GM10847 (cell line): ENCODE results near the gene WAPL.

Experiments used
- POLR2A ChIP-seq: IDR thresholded peaks from 2 replicates; pipeline ENCODE4 v1.6.1; 2011; ENCODE audit not compliant: insufficient read length; ENCODE audit errors: extremely low read depth

Gene WAPL

GRCh38 chr10:86521678-86522509 is at the start of gene WAPL:
TSS of gene WAPL (minus strand) at chr10:86521792. CDS start at chr10:86518069, 3,723 bp downstream.
- peak; percentile 58 for TF ChIP-seq POLR2A

GRCh38 chr10:86569335-86569734 is 47.7 kb upstream of the WAPL start:
- TF ChIP-seq POLR2A = no peak

- TF ChIP-seq POLR2A = no peak
Measured at GRCh38 chr10:86556933-86557649, 35.5 kb upstream of the WAPL start.

- TF ChIP-seq POLR2A = no peak
Measured at GRCh38 chr10:86556532-86556931, 34.9 kb upstream of the WAPL start.

GRCh38 chr10:86553639-86554038 is 32.0 kb upstream of the WAPL start:
- no peak for TF ChIP-seq POLR2A

GRCh38 chr10:86553213-86553612 is 31.6 kb upstream of the WAPL start:
- TF ChIP-seq POLR2A = no peak

GRCh38 chr10:86547296-86547695 is 25.7 kb upstream of the WAPL start:
- TF ChIP-seq POLR2A = no peak

GRCh38 chr10:86545101-86545500 is 23.5 kb upstream of the WAPL start:
- no peak for TF ChIP-seq POLR2A

GRCh38 chr10:86540016-86540415 is 18.4 kb upstream of the WAPL start:
- no peak for TF ChIP-seq POLR2A

- no peak for TF ChIP-seq POLR2A
Measured at GRCh38 chr10:86538547-86538946, 17.0 kb upstream of the WAPL start.

GRCh38 chr10:86536294-86536861 is 14.8 kb upstream of the WAPL start:
- no peak for TF ChIP-seq POLR2A

GRCh38 chr10:86535132-86535882 is 13.7 kb upstream of the WAPL start:
- TF ChIP-seq POLR2A = no peak

GRCh38 chr10:86533328-86533727 is 11.7 kb upstream of the WAPL start:
- TF ChIP-seq POLR2A = no peak

- no peak for TF ChIP-seq POLR2A
Measured at GRCh38 chr10:86526606-86527005, 5.0 kb upstream of the WAPL start.

GRCh38 chr10:86524225-86524962 is 2.8 kb upstream of the WAPL start:
- TF ChIP-seq POLR2A = no peak
